ENCODE data around the gene GABPB2.

GRCh38 chr1:151158326-151158725 is 87.8 kb downstream of the GABPB2 start:
- TF ChIP-seq POLR2AphosphoS5 (IDR thresholded peaks at IDR 0.05) = no peak
- no peak for TF ChIP-seq CTCF (IDR thresholded peaks at IDR 0.05 in 8 of 11, conservative IDR thresholded peaks at IDR 0.05 in 3 of 11)
- no peak for TF ChIP-seq POLR2A (IDR thresholded peaks at IDR 0.05)

Measured in spleen (tissue), 7 donors.